AG04450 (cell line): ENCODE measurements around the gene DPP6. TPM values are rescaled to one million over a fixed set of nuclear protein-coding genes. Genes with fewer than 3 reads are reported as not detected.

Source experiments
- CTCF ChIA-PET: fragments of 300-600, 350-600 bp; formaldehyde crosslinking; extraction: SDS; loops from one replicate; lab custom pipeline; 2022; ENCODE audit warnings: antibody characterized with exemption, inconsistent platforms; lab: Charles Lee
- POLR2A ChIA-PET: fragments of 350-600 bp; formaldehyde crosslinking; extraction: SDS; loops from one replicate; lab custom pipeline; 2021; ENCODE audit warnings: antibody characterized with exemption, inconsistent platforms; lab: Yijun Ruan, JAX
- DNase-seq: peaks from one replicate; pipeline ENCODE4 v3.0.0-alpha.2; 2011; ENCODE audit warnings: low read depth, low spot score
- H3K27ac ChIP-seq: one replicate; pipeline ENCODE4 v1.5.1; 2012; ENCODE audit warnings: low read depth, low read length, control low read depth
- H3K27me3 ChIP-seq: one replicate; pipeline ENCODE4 v1.6.0; 2012; ENCODE audit warnings: low read length; ENCODE audit not compliant: control insufficient read depth, insufficient read depth
- H3K4me3 ChIP-seq: 2 replicates; pipeline ENCODE4 v1.5.1; 2011; ENCODE audit warnings: mild to moderate bottlenecking, low read depth, low read length, control low read depth
- H3K9me3 ChIP-seq: 2 replicates; pipeline ENCODE4 v1.5.1; 2012; ENCODE audit warnings: low read length; ENCODE audit not compliant: control insufficient read depth, insufficient read depth
- polyA plus RNA-seq: library from polyadenylated mRNA; depleted of rRNA; stranded (reverse); fragments of >200 nt; gene quantifications from 2 replicates; pipeline ENCODE4 v1.2.3, GENCODE V29; 2011
- TF ChIP-seq, protein P1 (sequence below): IDR thresholded peaks from 2 replicates; pipeline ENCODE4 v1.5.1; 2011; ENCODE audit warnings: low read depth, low read length, control low read depth, inconsistent platforms

DPP6 gene
- polyA plus RNA-seq, 1 experiment, result not detected

GRCh38 chr7:154451480-154452457, 399.6 kb downstream of the DPP6 start:
- ChIA-PET POLR2A (interaction anchor here (0.7 kb wide), 1 partner anchor 682 kb away, joined by 5 read pairs; no protein-coding TSS in a partner anchor), CTCF (no interaction called here)
- no peak overlapping the region for H3K27ac ChIP-seq

GRCh38 chr7:154463794-154464193, 411.6 kb downstream of the DPP6 start:
- peaks cover 24% of the 10 kb centered on the region for H3K9me3 ChIP-seq
- CTCF ChIA-PET, result no interaction called here
- TF ChIP-seq, protein P1, sequence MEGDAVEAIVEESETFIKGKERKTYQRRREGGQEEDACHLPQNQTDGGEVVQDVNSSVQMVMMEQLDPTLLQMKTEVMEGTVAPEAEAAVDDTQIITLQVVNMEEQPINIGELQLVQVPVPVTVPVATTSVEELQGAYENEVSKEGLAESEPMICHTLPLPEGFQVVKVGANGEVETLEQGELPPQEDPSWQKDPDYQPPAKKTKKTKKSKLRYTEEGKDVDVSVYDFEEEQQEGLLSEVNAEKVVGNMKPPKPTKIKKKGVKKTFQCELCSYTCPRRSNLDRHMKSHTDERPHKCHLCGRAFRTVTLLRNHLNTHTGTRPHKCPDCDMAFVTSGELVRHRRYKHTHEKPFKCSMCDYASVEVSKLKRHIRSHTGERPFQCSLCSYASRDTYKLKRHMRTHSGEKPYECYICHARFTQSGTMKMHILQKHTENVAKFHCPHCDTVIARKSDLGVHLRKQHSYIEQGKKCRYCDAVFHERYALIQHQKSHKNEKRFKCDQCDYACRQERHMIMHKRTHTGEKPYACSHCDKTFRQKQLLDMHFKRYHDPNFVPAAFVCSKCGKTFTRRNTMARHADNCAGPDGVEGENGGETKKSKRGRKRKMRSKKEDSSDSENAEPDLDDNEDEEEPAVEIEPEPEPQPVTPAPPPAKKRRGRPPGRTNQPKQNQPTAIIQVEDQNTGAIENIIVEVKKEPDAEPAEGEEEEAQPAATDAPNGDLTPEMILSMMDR, result no peak
- H3K27ac ChIP-seq, result no peak overlapping the region
- no peak for DNase-seq
- no peaks in the 10 kb centered on the region for H3K27me3 ChIP-seq
- no peak overlapping the region for H3K4me3 ChIP-seq
- POLR2A ChIA-PET, result no interaction called here

More at GRCh38 chr7:154451480-154452457, 399.6 kb downstream of the DPP6 start:
- H3K4me3 ChIP-seq, result no peak overlapping the region
- H3K9me3 ChIP-seq, result peaks cover 20% of the 10 kb centered on the region
- no peaks in the 10 kb centered on the region for H3K27me3 ChIP-seq
- TF ChIP-seq, protein P1, result no peak
- no peak for DNase-seq

- POLR2A ChIA-PET, result no interaction called here
- CTCF ChIA-PET, result no interaction called here
- TF ChIP-seq, protein P1, result no peak
Observed at GRCh38 chr7:154469652-154470051, 417.5 kb downstream of the DPP6 start.

DNA sequence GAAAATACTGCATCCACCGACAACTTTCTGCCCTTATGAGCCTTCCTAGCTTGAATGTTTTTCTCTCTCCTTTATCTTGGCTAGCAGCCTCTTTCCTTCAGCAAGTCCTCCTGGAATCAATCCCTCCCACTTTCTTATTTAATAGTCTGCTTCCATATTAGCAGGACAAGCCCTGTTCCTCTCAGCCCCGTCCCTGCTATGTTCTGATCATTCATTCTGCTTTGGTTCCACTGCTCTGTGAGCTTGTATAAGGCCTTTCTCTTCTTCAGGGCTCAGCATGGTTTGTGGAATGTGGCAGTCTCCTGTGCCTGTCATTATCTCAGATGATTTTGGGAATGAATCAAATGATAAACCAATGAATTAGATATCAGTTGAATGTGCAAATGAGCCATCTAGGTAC, 420.1 kb downstream of the DPP6 start:
- no peak for DNase-seq
- Histone ChIP-seq H3K27me3 (no peaks in the 10 kb centered on the region), H3K9me3 (peaks cover 31% of the 10 kb centered on the region), H3K4me3 (no peak overlapping the region), H3K27ac (no peak overlapping the region)
- TF ChIP-seq, protein P1, result no peak
- ChIA-PET CTCF (no interaction called here), POLR2A (no interaction called here)

More at GRCh38 chr7:154469652-154470051, 417.5 kb downstream of the DPP6 start:
- Histone ChIP-seq H3K9me3 (peaks cover 22% of the 10 kb centered on the region), H3K27me3 (no peaks in the 10 kb centered on the region), H3K4me3 (no peak overlapping the region), H3K27ac (no peak overlapping the region)
- DNase-seq, result no peak

GRCh38 chr7:154473360-154473759, 421.2 kb downstream of the DPP6 start:
- Histone ChIP-seq H3K4me3 (no peak overlapping the region), H3K9me3 (peaks cover 33% of the 10 kb centered on the region), H3K27me3 (no peaks in the 10 kb centered on the region), H3K27ac (no peak overlapping the region)
- DNase-seq, result no peak
- ChIA-PET POLR2A (no interaction called here), CTCF (no interaction called here)
- TF ChIP-seq, protein P1, result no peak
